HG03025 (cell line): ENCODE measurements around the gene SNX12.
"Not testable (repeated sequence)": the region's sequence is repeated elsewhere in the genome, so short reads cannot be mapped to it uniquely, and the experiment has no call there.

ENCODE experiments used
- ATAC-seq: cut with Tn5 transposase; IDR thresholded peaks from one replicate; pipeline ENCODE4 v1.9.1; 2021; ENCODE audit warnings: mild to moderate bottlenecking, moderate library complexity; ENCODE audit not compliant: unreplicated experiment, low FRiP score

SNX12 gene

DNA sequence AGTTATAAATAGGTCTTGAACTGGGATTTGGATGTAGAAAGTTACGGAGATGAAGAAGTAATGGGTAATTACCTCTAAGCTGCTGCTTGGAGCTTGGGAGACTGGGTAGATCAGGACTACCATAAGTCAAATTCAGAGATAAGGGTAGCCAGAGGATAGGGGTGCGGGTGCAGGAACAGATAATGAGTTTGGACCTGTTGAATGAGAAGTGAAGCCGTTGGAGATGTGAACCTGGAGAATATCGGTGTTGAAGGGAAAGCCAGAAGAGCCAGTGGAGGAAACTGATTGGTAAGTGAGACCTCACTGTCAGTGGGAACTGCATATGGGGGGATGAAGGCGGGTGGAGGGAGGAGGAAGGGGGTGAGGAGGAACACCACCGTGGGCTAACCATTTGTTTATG is 26.9 kb upstream of the SNX12 start:
- no peak for ATAC-seq

DNA sequence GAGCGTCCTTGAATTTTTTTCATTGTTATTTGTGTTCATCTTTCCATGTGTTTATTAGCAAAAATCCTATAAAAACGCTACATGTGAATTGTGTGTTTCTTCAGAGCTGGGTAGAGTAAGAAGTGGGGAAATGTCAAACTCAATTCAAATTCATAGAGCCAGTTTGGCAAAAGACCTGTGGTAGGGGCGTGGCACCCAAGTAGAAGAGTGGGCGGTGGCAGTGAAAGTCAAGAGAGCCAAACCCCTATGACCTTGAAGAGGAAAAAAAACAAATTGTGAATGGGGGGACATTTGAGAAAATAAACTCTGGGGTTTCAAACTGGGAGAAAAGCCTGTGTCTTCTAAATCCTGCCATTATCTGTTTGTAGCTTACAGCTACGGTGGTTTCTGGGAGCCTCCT is 23.1 kb upstream of the SNX12 start:
- ATAC-seq, result no peak

DNA sequence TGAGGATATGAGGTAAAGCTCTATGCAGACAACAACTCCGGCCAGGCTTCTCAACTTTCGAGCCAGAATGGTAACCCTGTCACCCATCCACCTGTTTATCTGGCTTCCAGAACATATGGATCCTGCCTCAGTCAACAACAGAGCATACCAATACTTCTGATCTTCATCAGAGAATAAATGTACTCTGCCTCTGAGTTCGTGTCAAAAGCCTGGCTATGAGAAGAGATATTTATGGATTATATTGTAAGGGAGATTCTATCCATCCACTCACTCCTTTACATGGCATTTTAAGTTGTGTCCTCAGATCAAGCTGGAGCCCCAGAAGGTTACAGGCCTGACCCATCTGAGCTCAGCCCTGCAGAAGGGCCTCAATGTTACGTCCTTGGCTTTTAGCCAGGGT is 17.8 kb upstream of the SNX12 start:
- ATAC-seq, result no peak

DNA sequence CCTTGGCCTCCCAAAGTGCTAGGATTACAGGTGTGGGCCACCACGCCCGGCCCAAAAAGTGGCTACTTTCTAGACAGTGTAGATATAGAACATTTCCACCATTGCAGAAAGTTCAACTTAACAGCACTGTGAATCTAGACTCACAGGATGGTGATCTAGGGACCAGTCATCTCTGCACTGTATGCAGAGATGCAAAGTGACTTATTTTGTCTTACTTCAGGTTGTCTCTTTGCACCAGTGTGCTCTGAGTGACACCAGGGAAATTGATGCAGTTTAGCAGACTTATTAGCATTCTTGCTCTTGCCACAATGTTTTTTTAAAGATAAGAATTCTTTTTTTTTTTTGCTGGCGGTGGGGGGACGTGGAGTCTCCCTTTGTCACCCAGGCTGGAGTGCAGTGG is 14.7 kb upstream of the SNX12 start:
- ATAC-seq, result no peak

DNA sequence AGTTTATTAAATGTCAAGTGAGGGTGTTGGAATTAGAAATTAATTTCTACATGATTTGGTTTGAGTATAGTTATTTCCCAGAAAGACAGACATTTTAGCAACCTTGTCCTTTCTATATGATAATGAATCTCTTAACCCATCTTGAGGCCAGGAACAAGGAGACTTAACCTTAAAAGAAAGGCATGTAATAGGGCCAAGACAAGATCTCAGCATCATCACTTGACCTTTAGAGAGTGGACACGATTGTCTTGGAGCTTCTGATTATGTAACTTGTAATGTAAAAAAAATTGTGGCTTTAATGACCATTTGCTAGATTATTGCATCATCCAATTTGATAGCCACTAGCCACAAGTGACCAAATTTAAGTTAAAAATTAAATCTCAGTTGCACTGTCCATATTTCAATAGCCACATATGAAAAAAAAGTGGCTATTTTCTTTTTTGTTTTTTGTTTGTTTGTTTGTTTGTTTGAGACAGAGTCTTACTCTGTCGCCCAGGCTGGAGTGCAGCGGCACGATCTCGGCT is 14.1 kb upstream of the SNX12 start:
- ATAC-seq, result no peak

DNA sequence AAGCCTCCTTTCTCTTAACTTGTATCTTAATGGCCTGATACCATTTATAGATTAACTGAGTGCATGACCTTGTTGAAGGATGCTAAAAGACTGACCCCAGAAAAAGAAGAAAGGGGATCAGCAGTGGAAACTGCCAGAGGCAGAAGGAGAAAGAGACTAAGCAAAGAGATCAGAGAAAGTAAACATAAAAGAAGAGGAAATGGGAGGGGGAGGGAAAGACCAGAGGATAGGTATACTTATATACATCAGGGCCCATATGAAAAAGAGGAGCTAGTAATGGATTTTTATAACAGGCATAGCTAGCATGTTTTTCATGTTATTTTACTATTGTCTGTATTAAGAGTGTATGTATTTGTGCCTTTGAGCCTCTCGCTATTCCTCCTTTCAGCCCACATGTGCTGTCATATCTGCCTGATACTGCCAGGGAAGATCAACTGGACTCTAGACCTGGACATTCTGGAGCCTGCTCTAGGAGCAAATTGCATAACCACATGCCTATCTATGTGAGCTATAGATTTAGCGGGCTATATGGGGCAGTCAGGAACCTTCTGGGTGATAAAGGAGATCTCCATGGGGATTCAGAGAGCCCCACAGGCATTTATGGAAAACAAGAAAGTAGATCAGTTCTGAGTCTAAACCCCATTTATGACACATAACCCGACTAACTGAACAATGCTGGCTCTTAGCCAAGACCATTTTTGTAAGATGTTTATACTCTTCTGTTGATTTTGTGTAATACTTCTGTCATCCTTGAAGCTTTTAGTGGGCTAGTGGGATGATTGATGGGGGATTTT is 13.4 kb upstream of the SNX12 start:
- no peak for ATAC-seq

DNA sequence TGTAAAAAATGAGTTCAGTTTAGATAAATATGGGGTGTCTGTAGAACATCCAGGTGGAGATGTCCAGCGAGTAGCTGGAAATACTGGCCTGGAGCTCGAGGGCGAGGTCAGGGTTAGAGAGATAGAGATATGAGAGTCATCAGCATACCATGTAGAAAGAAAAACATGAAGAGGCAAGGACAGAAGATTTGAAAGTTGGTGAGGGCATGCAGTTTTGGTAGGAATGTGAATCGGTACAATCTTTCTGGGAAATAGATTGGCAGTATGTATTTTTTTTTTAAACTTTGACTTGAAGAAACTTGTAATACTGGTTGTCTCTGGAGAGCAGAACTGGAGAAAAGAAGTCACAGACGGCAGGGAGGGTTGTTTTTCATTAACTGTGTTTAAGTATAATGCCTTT is 2.4 kb upstream of the SNX12 start:
- ATAC-seq, result no peak

DNA sequence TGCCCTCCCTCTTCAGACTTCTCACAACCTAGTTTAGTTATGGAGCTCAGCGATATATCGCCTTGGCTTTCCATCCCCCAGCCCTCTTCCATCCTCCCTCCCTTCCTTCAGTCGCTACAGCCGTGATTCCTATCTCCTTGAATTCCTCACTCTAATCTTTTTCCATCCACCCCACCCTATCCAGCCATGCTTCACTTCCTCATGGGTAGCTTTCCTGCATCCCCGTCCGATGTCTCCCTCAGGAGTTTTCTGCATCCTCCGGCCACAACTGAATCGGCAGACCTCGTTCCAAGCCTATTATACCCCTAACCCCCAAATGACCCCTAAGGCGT is 456 bp downstream of the SNX12 start:
- peak; percentile 9 for ATAC-seq

DNA sequence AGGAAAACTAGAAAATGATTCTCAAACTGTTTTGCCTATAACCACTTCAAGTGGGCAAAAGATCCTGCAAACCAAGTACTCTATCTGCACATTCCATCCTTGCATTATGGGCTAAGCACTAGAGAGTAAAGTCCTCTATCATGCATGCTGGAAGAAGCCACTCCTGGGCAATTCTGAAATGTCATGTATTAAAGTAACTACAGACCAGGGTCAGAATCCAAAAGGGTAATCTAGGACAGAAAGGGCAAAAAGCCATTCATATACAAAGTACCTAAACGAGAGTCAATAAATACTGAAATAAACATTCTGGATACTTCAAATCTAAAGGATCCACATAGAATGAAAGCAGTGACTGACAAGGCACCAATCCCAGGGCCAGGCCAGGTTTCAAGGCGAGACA is 1.0 kb downstream of the SNX12 start:
- no peak for ATAC-seq

DNA sequence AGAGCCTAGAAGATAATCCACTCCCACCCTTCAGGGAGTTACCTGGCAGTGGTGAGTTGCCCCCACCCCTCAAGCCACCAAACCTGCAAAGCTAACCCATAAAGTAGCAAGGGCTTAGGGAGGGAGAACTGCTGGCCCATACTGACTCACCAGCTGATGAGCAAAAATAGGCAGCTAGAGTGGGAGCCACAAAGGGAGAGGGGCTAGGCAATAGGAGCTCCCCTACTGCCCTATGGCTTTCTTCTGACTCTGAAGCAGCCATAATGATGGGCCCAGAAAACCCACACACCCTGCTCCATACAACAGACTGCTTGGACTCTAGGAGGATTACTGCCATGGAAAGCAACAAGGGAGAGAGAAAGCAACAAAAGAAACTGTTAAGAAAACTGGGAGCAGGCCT is 8.0 kb downstream of the SNX12 start:
- no peak for ATAC-seq

DNA sequence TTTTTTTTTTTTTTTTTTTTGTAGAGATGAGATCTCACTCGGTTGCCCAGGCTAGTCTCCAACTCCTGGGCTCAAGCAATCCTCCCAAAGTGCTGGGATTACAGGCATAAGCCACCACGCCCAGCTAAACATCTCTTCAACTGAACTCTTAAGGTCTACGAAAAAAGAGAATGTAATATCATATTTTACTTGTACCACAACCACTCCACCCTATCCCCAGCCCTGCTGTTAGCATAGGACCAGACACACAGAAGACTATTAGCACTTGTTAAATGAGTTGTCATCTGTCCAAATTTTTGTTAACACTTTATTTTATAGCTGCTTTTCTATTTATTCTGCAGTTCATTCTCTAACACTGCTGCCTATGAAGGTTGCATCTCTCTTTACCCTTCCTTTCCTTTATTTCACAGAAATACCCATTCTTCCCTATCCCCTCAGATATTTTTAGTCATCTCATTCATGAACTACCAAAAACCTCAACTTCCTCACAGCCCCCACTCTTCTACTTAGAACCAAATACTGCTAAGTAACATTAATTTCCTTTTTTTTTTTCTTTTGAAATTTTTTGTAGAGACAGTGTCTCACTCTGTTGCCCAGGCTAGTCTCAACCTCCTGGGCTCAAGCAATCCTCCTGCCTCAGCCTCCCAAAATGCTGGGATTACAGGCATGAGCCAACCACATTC is 10.1 kb downstream of the SNX12 start:
- ATAC-seq, result no peak

DNA sequence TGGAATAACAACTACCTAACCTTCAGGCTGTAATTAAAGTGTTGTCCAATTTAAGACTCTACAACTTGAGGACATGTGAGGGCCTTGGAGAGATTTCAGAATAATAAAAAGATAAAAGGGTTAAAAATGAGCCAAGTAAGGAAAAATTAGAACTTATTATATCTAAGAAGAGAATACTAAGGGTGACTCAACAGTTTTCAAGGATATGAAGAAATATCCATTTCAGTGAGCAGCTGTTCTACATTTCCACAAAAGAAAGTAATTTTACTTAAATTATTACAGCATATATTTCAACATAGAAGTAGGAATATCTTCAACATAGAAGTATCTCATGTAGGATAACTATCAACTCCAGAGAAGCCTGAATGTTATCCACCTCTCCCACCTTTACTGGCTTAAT is 11.3 kb downstream of the SNX12 start:
- no peak for ATAC-seq

DNA sequence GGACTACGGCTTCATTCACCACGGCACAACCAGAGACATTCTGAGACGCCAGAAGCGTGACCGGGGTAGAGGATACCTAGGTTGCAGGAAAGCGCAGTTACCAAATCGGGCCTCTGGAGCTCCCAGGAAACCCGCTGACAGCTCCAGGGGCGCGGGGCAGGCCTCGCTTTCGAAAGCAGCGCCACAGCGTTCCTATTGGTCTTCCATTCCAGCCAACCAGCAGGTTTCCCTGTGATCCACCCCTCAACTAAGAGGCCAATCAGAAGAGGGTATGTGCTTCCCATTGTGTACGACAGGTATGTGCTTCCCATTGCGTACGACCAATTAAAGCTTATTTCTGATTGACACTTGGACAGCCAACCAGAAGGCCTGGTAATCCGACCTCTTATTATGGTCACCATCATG is 14.9 kb downstream of the SNX12 start:
- ATAC-seq, result peak; percentile 87

DNA sequence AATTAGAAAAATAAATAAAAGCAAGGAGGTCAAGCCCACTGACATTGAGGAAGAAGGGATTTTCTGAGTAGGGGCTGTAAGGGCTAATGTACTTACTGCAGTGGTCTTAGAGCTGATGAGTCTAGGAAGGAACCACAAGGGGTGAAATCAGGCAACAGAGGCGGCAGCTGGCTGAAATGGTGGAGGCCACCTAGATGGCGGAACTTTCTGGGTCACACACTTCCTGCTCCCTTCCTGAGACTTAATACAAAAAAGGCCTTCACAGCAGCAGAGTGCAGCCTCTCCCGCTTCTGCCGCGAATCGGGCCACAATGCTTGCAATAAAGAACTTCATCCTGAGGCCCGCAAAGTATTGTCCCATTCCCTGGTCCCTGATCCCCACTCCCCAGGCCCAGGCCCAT is 15.4 kb downstream of the SNX12 start:
- ATAC-seq, result peak; percentile 21

DNA sequence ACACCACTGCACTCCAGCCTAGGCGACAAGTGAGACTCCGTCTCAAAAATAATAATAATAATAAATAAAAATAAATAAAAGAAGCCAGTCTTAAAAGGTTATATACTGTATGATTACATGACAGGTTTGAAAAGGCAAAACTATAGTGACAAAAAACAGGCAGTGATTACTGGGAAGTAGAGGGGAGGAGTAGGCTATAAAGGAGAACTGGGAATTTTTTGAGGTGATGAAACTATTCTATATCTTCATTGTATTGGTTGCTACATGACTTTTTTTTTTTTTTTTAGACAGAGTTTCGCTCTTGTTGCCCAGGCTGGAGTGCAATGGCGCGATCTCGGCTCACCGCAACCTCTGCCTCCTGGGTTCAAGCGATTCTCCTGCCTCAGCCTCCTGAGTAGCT is 20.2 kb downstream of the SNX12 start:
- ATAC-seq, result not testable (repeated sequence)

DNA sequence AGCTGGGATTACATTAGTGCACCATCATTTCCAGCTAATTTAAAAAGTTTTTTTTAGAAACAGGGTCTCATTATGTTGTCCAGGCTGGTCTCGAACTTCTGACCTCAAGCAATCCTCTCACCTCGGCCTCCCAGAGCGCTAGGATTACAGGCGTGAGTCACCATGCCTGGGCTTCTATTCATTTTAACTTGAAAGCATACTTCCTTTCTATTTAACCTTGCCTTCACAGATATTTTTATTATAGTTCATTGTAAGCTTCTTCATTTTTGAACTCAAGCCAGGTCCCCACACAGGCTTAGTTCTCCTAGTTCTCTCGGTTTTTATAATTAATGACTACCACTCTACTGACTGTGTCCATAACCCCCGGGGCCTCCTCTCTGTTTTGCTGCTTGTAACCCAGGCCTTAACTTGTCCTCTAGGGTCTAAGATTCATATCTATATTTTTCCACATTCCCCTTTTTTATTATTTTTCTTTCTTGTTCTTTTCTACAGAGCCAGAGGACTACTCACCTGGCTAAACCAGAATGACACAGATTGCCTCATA is 50.7 kb downstream of the SNX12 start:
- ATAC-seq, result no peak
